D341Med (cell line): ENCODE measurements around the gene ERBIN.
"Not testable (repeated sequence)": the region's sequence is repeated elsewhere in the genome, so short reads cannot be mapped to it uniquely, and the experiment has no call there.

Experiments used
- DNase-seq: peaks from one replicate; pipeline ENCODE4 v3.0.0; 2012; ENCODE audit warnings: low spot score

The ERBIN gene

GRCh38 chr5:66004216-66004615 lies 77.8 kb downstream of the ERBIN start:
- no peak for DNase-seq

GRCh38 chr5:66009277-66009676 lies 82.9 kb downstream of the ERBIN start:
- DNase-seq = no peak

- no peak for DNase-seq
Observed at GRCh38 chr5:66010476-66010875, 84.1 kb downstream of the ERBIN start.

- DNase-seq = no peak
Observed at GRCh38 chr5:66012271-66012670, 85.9 kb downstream of the ERBIN start.

GRCh38 chr5:66013397-66013796 lies 87.0 kb downstream of the ERBIN start:
- no peak for DNase-seq

GRCh38 chr5:66013906-66014305 lies 87.5 kb downstream of the ERBIN start:
- no peak for DNase-seq

GRCh38 chr5:66015196-66015960 lies 89.0 kb downstream of the ERBIN start:
- no peak for DNase-seq

- DNase-seq = no peak
Observed at GRCh38 chr5:66021585-66021984, 95.2 kb downstream of the ERBIN start.

GRCh38 chr5:66039296-66039695 lies 112.9 kb downstream of the ERBIN start:
- no peak for DNase-seq

- DNase-seq = no peak
Observed at GRCh38 chr5:66039701-66040100, 113.3 kb downstream of the ERBIN start.

GRCh38 chr5:66041627-66042026 lies 115.3 kb downstream of the ERBIN start:
- DNase-seq = no peak

GRCh38 chr5:66057239-66057638 lies 130.9 kb downstream of the ERBIN start:
- DNase-seq = no peak

GRCh38 chr5:66061320-66061719 lies 134.9 kb downstream of the ERBIN start:
- not testable (repeated sequence) for DNase-seq

GRCh38 chr5:66063061-66063460 lies 136.7 kb downstream of the ERBIN start:
- not testable (repeated sequence) for DNase-seq

- no peak for DNase-seq
Observed at GRCh38 chr5:66066826-66067225, 140.5 kb downstream of the ERBIN start.

- DNase-seq = no peak
Observed at GRCh38 chr5:66072031-66072430, 145.7 kb downstream of the ERBIN start.

- DNase-seq = no peak
Observed at GRCh38 chr5:66074901-66075300, 148.5 kb downstream of the ERBIN start.

- no peak for DNase-seq
Observed at GRCh38 chr5:66080664-66081063, 154.3 kb downstream of the ERBIN start.

- DNase-seq = no peak
Observed at GRCh38 chr5:66089384-66089783, 163.0 kb downstream of the ERBIN start.

GRCh38 chr5:66100851-66101250 lies 174.5 kb downstream of the ERBIN start:
- no peak for DNase-seq

- DNase-seq = no peak
Observed at GRCh38 chr5:66113160-66113559, 186.8 kb downstream of the ERBIN start.

GRCh38 chr5:66118304-66118703 lies 191.9 kb downstream of the ERBIN start:
- DNase-seq = no peak

- no peak for DNase-seq
Observed at GRCh38 chr5:66122379-66123034, 196.1 kb downstream of the ERBIN start.

GRCh38 chr5:66129144-66129543 lies 202.8 kb downstream of the ERBIN start:
- no peak for DNase-seq
